ENCODE results near the gene MYADM.

Gene MYADM

GRCh38 chr19:53908935-53909415 lies 41.3 kb downstream of the MYADM start, which contains the start of gene CACNG7:
CACNG7 (plus strand) TSS chr19:53909278; CDS start chr19:53912832, 3,554 bp downstream.
- Histone ChIP-seq H3K36me3 (ENCODE audit: control insufficient read depth, insufficient read depth, low read length) (no peaks in the 10 kb centered on the region), H3K9me3 (ENCODE audit: control insufficient read depth, low read length) (no peaks in the 10 kb centered on the region), H3K27ac (no peak within 1 kb of the TSS), H3K4me3 (ENCODE audit: low read depth, low read length) (no peak within 1 kb of the TSS), H3K79me2 (no peaks in the 10 kb centered on the region), H2AFZ (peak within 1 kb of the TSS; percentile 70), H3K4me2 (ENCODE audit: low read length) (no peak within 1 kb of the TSS), H3K4me1 (peaks cover 9% of the 10 kb centered on the region), H3K9ac (no peak within 1 kb of the TSS), H3K27me3 (ENCODE audit: control insufficient read depth, insufficient read depth, low read length) (peaks cover 7% of the 10 kb centered on the region)
- TF ChIP-seq, protein P1, sequence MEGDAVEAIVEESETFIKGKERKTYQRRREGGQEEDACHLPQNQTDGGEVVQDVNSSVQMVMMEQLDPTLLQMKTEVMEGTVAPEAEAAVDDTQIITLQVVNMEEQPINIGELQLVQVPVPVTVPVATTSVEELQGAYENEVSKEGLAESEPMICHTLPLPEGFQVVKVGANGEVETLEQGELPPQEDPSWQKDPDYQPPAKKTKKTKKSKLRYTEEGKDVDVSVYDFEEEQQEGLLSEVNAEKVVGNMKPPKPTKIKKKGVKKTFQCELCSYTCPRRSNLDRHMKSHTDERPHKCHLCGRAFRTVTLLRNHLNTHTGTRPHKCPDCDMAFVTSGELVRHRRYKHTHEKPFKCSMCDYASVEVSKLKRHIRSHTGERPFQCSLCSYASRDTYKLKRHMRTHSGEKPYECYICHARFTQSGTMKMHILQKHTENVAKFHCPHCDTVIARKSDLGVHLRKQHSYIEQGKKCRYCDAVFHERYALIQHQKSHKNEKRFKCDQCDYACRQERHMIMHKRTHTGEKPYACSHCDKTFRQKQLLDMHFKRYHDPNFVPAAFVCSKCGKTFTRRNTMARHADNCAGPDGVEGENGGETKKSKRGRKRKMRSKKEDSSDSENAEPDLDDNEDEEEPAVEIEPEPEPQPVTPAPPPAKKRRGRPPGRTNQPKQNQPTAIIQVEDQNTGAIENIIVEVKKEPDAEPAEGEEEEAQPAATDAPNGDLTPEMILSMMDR (IDR thresholded peaks at IDR 0.05), result no peak

DNA sequence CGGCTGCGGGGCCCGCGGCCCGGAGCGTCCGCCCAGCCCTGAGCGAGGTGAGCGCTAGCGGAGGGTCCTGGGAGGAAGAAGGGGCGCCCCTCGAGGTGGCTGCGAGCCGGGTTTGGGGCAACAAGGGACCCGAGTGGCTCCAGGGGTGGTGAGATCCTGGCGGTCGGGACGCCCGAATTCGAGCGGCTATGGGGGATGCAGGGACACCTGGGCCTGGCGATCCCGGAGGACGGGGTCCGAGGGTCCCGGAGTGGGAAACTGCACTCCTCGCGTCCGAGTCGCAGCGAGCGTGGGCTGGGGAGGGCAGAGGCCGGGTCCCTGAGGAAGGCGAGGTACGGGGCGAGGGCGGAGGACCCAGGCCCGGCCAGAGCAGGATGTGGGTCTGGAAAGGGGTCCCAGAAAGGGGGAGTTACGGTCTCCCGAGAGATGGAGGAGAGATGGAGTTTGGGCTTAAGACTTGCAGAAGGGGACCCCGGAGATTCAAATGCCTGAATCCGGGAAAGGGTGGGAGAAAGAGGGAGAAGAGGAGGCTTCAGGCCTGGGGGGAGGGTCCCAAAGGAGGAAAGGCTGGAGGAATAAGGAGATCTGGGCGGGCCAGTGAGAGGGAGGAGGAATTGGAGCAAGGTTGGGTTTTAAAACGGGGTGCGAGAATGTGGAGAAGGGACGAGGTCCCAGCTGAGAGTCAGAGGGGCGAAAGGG lies 41.9 kb downstream of the MYADM start:
- no peak overlapping the region for H3K9ac ChIP-seq
- TF ChIP-seq, protein P1 (IDR thresholded peaks at IDR 0.05), result no peak
- no peaks in the 10 kb centered on the region for H3K79me2 ChIP-seq
- H3K4me3 ChIP-seq (ENCODE audit: low read depth, low read length), result no peak overlapping the region
- no peaks in the 10 kb centered on the region for H3K36me3 ChIP-seq (ENCODE audit: control insufficient read depth, insufficient read depth, low read length)
- peaks cover 7% of the 10 kb centered on the region for H3K27me3 ChIP-seq (ENCODE audit: control insufficient read depth, insufficient read depth, low read length)
- no peaks in the 10 kb centered on the region for H3K9me3 ChIP-seq (ENCODE audit: control insufficient read depth, low read length)
- H2AFZ ChIP-seq, result peak overlapping the region; percentile 60
- no peak overlapping the region for H3K27ac ChIP-seq
- H3K4me1 ChIP-seq, result peaks cover 9% of the 10 kb centered on the region
- H3K4me2 ChIP-seq (ENCODE audit: low read length), result no peak overlapping the region

GRCh38 chr19:53910170-53910518 lies 42.5 kb downstream of the MYADM start:
- peaks cover 9% of the 10 kb centered on the region for H3K4me1 ChIP-seq
- no peaks in the 10 kb centered on the region for H3K79me2 ChIP-seq
- no peak overlapping the region for H3K4me2 ChIP-seq (ENCODE audit: low read length)
- H3K9ac ChIP-seq, result no peak overlapping the region
- H3K9me3 ChIP-seq (ENCODE audit: control insufficient read depth, low read length), result no peaks in the 10 kb centered on the region
- no peaks in the 10 kb centered on the region for H3K36me3 ChIP-seq (ENCODE audit: control insufficient read depth, insufficient read depth, low read length)
- H3K27me3 ChIP-seq (ENCODE audit: control insufficient read depth, insufficient read depth, low read length), result peaks cover 7% of the 10 kb centered on the region
- TF ChIP-seq, protein P1 (IDR thresholded peaks at IDR 0.05), result no peak
- H3K27ac ChIP-seq, result no peak overlapping the region
- peak overlapping the region; percentile 60 for H2AFZ ChIP-seq
- no peak overlapping the region for H3K4me3 ChIP-seq (ENCODE audit: low read depth, low read length)

DNA sequence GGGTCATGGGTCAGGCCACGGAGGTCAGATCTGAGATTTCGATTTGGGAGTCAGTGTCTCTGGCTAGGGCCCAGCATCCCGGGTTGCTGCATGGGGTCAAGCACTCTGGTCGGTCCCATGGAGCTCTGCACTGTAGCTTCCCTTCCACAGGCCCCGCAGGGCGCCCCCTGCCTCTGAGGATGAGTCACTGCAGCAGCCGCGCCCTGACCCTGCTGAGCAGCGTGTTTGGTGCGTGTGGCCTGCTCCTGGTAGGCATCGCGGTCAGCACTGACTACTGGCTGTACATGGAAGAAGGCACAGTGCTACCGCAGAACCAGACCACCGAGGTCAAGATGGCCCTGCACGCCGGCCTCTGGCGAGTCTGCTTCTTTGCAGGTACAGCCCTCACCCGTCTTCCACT lies 45.0 kb downstream of the MYADM start:
- Histone ChIP-seq H3K4me1 (peaks cover 5% of the 10 kb centered on the region), H3K4me3 (ENCODE audit: low read depth, low read length) (no peak overlapping the region), H3K36me3 (ENCODE audit: control insufficient read depth, insufficient read depth, low read length) (no peaks in the 10 kb centered on the region), H3K4me2 (ENCODE audit: low read length) (no peak overlapping the region), H3K79me2 (no peaks in the 10 kb centered on the region), H3K9ac (no peak overlapping the region), H3K27me3 (ENCODE audit: control insufficient read depth, insufficient read depth, low read length) (peaks cover 3% of the 10 kb centered on the region), H3K27ac (no peak overlapping the region), H2AFZ (no peak overlapping the region), H3K9me3 (ENCODE audit: control insufficient read depth, low read length) (no peaks in the 10 kb centered on the region)
- TF ChIP-seq, protein P1 (IDR thresholded peaks at IDR 0.05), result no peak

DNA sequence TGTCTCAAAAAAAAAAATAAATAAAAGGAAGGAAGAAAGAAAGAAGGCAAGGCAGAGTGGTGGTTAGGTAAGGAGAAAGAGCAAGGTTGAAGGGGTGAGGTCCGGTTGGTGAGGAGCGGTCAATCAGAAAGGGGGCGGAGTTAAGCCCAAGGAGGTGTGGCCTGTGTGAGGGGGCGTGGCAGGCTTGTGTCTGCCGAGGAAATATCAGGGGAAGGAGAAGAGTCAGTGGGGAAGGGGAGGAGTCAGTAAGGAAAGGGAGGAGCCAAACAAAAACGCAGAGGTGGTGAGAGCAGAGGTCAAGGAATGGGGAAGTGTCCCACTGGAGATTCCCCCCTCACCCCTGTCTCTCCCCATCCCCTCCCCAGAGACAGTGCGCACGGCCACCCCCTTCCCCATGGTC lies 47.3 kb downstream of the MYADM start:
- TF ChIP-seq, protein P1 (IDR thresholded peaks at IDR 0.05), result no peak

More for the DNA sequence above, 47.3 kb downstream of the MYADM start:
- no peaks in the 10 kb centered on the region for H3K9me3 ChIP-seq (ENCODE audit: control insufficient read depth, low read length)
- no peak overlapping the region for H3K4me2 ChIP-seq (ENCODE audit: low read length)
- H3K79me2 ChIP-seq, result no peaks in the 10 kb centered on the region
- H2AFZ ChIP-seq, result no peak overlapping the region
- no peaks in the 10 kb centered on the region for H3K4me1 ChIP-seq
- no peaks in the 10 kb centered on the region for H3K36me3 ChIP-seq (ENCODE audit: control insufficient read depth, insufficient read depth, low read length)
- no peak overlapping the region for H3K27ac ChIP-seq
- H3K27me3 ChIP-seq (ENCODE audit: control insufficient read depth, insufficient read depth, low read length), result no peaks in the 10 kb centered on the region
- H3K4me3 ChIP-seq (ENCODE audit: low read depth, low read length), result no peak overlapping the region
- H3K9ac ChIP-seq, result no peak overlapping the region

All from parathyroid adenoma (tissue), 2 donors.